Hepatocyte (in vitro differentiated cells): ENCODE data around the gene AQP1. TPM values are rescaled to one million over a fixed set of nuclear protein-coding genes. Genes with fewer than 3 reads are reported as not detected.

Source experiments
- DNase-seq: peaks from one replicate; pipeline ENCODE4 v3.0.0-alpha.2; 2016; ENCODE audit warnings: low spot score
- H2AFZ ChIP-seq: fragments of 200-600 bp; sonication (generic); 2 replicates; pipeline ENCODE4 v1.6.0; 2016; ENCODE audit warnings: antibody characterized with exemption, mild to moderate bottlenecking
- H3K27ac ChIP-seq: fragments of 200-600 bp; sonication (generic); 2 replicates; pipeline ENCODE4 v1.5.1; 2016; ENCODE audit warnings: mild to moderate bottlenecking
- H3K27me3 ChIP-seq: fragments of 200-600 bp; sonication (generic); 2 replicates; pipeline ENCODE4 v1.6.1; 2016
- H3K36me3 ChIP-seq: fragments of 200-600 bp; sonication (generic); replicated peaks from 2 replicates; pipeline ENCODE4 v1.5.1; 2016; ENCODE audit warnings: low read depth; ENCODE audit not compliant: insufficient read depth
- H3K4me1 ChIP-seq: fragments of 200-600 bp; sonication (generic); 2 replicates; pipeline ENCODE4 v1.5.1; 2016; ENCODE audit warnings: mild to moderate bottlenecking, moderate library complexity; ENCODE audit not compliant: insufficient read depth
- H3K4me2 ChIP-seq: fragments of 200-600 bp; sonication (generic); 2 replicates; pipeline ENCODE4 v1.6.0; 2016
- H3K4me3 ChIP-seq: fragments of 200-600 bp; sonication (generic); 2 replicates; pipeline ENCODE4 v1.5.1; 2016; ENCODE audit warnings: mild to moderate bottlenecking
- H3K79me2 ChIP-seq: fragments of 200-600 bp; sonication (generic); 2 replicates; pipeline ENCODE4 v1.6.0; 2017; ENCODE audit warnings: mild to moderate bottlenecking
- H3K9me2 ChIP-seq: fragments of 200-600 bp; sonication (generic); replicated peaks from 2 replicates; pipeline ENCODE4 v1.6.0; 2017; ENCODE audit warnings: mild to moderate bottlenecking; ENCODE audit not compliant: insufficient read depth
- H3K9me3 ChIP-seq: fragments of 200-600 bp; sonication (generic); 2 replicates; pipeline ENCODE4 v1.5.1; 2016; ENCODE audit warnings: low read depth, mild to moderate bottlenecking
- H4K20me1 ChIP-seq: fragments of 200-600 bp; sonication (generic); 2 replicates; pipeline ENCODE4 v1.6.0; 2016; ENCODE audit warnings: mild to moderate bottlenecking; ENCODE audit not compliant: insufficient read depth, poor library complexity, severe bottlenecking
- CTCF ChIP-seq: fragments of 200-600 bp; sonication (generic); IDR thresholded peaks from 2 replicates; pipeline ENCODE4 v1.5.1; 2016; ENCODE audit warnings: antibody characterized with exemption, mild to moderate bottlenecking; ENCODE audit not compliant: poor library complexity
- EZH2 ChIP-seq: fragments of 200-600 bp; sonication (generic); IDR thresholded peaks from 2 replicates; pipeline ENCODE4 v1.6.1; 2016; ENCODE audit warnings: antibody characterized with exemption, mild to moderate bottlenecking, borderline replicate concordance
- EZH2phosphoT487 ChIP-seq: fragments of 200-600 bp; sonication (generic); IDR thresholded peaks from one replicate; pipeline ENCODE4 v1.6.1; 2018; ENCODE audit warnings: antibody characterized with exemption, mild to moderate bottlenecking, low read depth, moderate library complexity; ENCODE audit not compliant: unreplicated experiment, severe bottlenecking
- whole genome bisulfite sequencing: methylation state at CpG from one replicate; pipeline ENCODE4 v1.1.6; 2016; ENCODE audit warnings: low lambda C conversion rate; ENCODE audit errors: missing lambda C conversion rate; 5-methylcytosine and 5-hydroxymethylcytosine counted together
- polyA plus RNA-seq: library from polyadenylated mRNA; unstranded; fragments of >200 nt; fragmentation: Nextera tagmentation; extraction: Ambion mirVana; gene quantifications from 2 replicates; pipeline ENCODE4 v1.2.1, GENCODE V29; 2016
- total RNA-seq: library from RNA; depleted of rRNA; stranded (reverse); fragments of >200 nt; gene quantifications from 2 replicates; pipeline ENCODE4 v1.2.3, GENCODE V29; 2014

The AQP1 gene
- total and polyA plus RNA-seq, 2 experiments from 2014 or later = 124 to 183 TPM

- DNase-seq = no peak
- no peaks in the 10 kb centered on the region for H3K9me2 ChIP-seq
- H3K27ac ChIP-seq = no peak overlapping the region
- no peak overlapping the region for H2AFZ ChIP-seq
- no peaks in the 10 kb centered on the region for H3K9me3 ChIP-seq
- no peaks in the 10 kb centered on the region for H3K4me1 ChIP-seq
- H3K36me3 ChIP-seq = no peaks in the 10 kb centered on the region
- TF ChIP-seq EZH2phosphoT487 (no peak), EZH2 (no peak), CTCF (no peak)
- no peaks in the 10 kb centered on the region for H3K79me2 ChIP-seq
- H3K4me2 ChIP-seq = no peak overlapping the region
- no peak overlapping the region for H3K4me3 ChIP-seq
- H4K20me1 ChIP-seq = no peaks in the 10 kb centered on the region
- WGBS = 92% methylated on average over 2 of the region's 2 CpGs
- H3K27me3 ChIP-seq = no peaks in the 10 kb centered on the region
Observed at GRCh38 chr7:30873207-30873606, 38.4 kb upstream of the AQP1 start.

GRCh38 chr7:30873656-30874055 lies 38.0 kb upstream of the AQP1 start:
- Histone ChIP-seq H3K9me2 (no peaks in the 10 kb centered on the region), H3K4me3 (no peak overlapping the region), H3K27me3 (no peaks in the 10 kb centered on the region), H2AFZ (no peak overlapping the region), H3K9me3 (no peaks in the 10 kb centered on the region), H3K4me1 (no peaks in the 10 kb centered on the region), H3K27ac (no peak overlapping the region), H4K20me1 (no peaks in the 10 kb centered on the region), H3K79me2 (no peaks in the 10 kb centered on the region), H3K4me2 (no peak overlapping the region), H3K36me3 (no peaks in the 10 kb centered on the region)
- no peak for TF ChIP-seq CTCF
- no peak for TF ChIP-seq EZH2phosphoT487
- DNase-seq = no peak
- WGBS = 66% methylated on average over 6 of the region's 6 CpGs

GRCh38 chr7:30874656-30875302 lies 36.9 kb upstream of the AQP1 start:
- no peak for TF ChIP-seq CTCF
- TF ChIP-seq EZH2 = no peak
- no peak for TF ChIP-seq EZH2phosphoT487
- Histone ChIP-seq H3K36me3 (no peaks in the 10 kb centered on the region), H2AFZ (no peak overlapping the region), H4K20me1 (no peaks in the 10 kb centered on the region), H3K9me3 (no peaks in the 10 kb centered on the region), H3K79me2 (no peaks in the 10 kb centered on the region), H3K27ac (no peak overlapping the region), H3K4me1 (no peaks in the 10 kb centered on the region), H3K9me2 (no peaks in the 10 kb centered on the region), H3K4me3 (no peak overlapping the region), H3K27me3 (no peaks in the 10 kb centered on the region), H3K4me2 (no peak overlapping the region)
- DNase-seq = no peak
- 95% methylated on average over 5 of the region's 5 CpGs for WGBS
